ENCODE data around the gene TENM4.

DNA sequence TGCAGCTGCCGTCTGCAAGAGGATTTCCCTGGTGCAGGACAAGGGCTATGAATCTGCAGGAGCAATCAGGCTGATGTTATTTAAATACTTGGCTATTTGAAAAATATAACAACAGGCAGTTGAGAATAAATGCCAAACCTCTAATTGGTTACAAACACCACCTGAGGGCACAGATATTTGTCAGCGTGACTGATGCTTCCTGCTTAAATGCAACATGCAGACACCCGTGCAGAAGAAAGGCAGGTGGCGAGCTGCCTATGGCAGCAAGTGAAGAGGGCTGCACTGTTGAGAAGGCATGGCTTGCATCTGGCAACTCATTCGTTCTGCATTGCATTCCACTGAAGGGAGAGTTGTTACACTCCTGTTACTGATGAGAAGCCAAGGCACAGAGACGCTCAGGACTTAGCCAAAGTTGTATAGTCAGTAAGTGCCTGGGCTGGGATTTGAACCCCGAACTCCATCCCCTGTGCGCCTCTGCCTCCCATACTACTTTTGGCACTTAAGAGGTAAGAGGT, 350.6 kb downstream of the TENM4 start:
- TF ChIP-seq POLR2AphosphoS5 (IDR thresholded peaks at IDR 0.05) = no peak
- TF ChIP-seq, protein P1, sequence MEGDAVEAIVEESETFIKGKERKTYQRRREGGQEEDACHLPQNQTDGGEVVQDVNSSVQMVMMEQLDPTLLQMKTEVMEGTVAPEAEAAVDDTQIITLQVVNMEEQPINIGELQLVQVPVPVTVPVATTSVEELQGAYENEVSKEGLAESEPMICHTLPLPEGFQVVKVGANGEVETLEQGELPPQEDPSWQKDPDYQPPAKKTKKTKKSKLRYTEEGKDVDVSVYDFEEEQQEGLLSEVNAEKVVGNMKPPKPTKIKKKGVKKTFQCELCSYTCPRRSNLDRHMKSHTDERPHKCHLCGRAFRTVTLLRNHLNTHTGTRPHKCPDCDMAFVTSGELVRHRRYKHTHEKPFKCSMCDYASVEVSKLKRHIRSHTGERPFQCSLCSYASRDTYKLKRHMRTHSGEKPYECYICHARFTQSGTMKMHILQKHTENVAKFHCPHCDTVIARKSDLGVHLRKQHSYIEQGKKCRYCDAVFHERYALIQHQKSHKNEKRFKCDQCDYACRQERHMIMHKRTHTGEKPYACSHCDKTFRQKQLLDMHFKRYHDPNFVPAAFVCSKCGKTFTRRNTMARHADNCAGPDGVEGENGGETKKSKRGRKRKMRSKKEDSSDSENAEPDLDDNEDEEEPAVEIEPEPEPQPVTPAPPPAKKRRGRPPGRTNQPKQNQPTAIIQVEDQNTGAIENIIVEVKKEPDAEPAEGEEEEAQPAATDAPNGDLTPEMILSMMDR (IDR thresholded peaks at IDR 0.05) = no peak
- TF ChIP-seq POLR2A (IDR thresholded peaks at IDR 0.05) = no peak
